HepG2 (cell line): ENCODE measurements around the gene PTPRD. TPM values are rescaled to one million over a fixed set of nuclear protein-coding genes. Genes with fewer than 3 reads are reported as not detected.

Source experiments
- ATAC-seq: fragments of 200-7000 bp; cut with Tn5 transposase; 3 replicates; pipeline ENCODE4 v1.9.1; 2020; ENCODE audit warnings: mild to moderate bottlenecking, moderate library complexity
- BruUV-seq: library from RNA; stranded (reverse); fragments of 400-500 nt; replicated peaks from 2 replicates; lab custom pipeline; 2021; lab: Mats Ljungman, UMichigan
- CTCF ChIA-PET: fragments of 300-600 bp; formaldehyde crosslinking; extraction: SDS; loops from one replicate; lab custom pipeline; 2021; ENCODE audit warnings: low total read pairs, inconsistent platforms, low intra/inter-chr PET ratio; lab: Yijun Ruan, JAX
- POLR2A ChIA-PET: fragments of 350-600 bp; sonication (Branson Sonifier 250); formaldehyde crosslinking; loops from one replicate; lab custom pipeline; 2020; ENCODE audit warnings: antibody characterized with exemption, inconsistent platforms; lab: Yijun Ruan, JAX
- DNase-seq: peaks from one replicate; pipeline ENCODE4 v3.0.0-alpha.2; 2015; ENCODE audit warnings: low spot score
- FAIRE-seq: peaks from 3 replicates; lab custom pipeline; 2011; peaks lifted over from hg19 to GRCh38; lab: Jason Lieb, UNC
- H2AFZ ChIP-seq: one replicate; pipeline ENCODE4 v1.6.1; 2011; ENCODE audit warnings: low read length, inconsistent platforms
- H3K27ac ChIP-seq: fragments of 300-600 bp; 3 replicates; pipeline ENCODE4 v1.8.0; 2011; ENCODE audit warnings: mixed run types, mild to moderate bottlenecking, mixed read lengths, low read length, inconsistent platforms; ENCODE audit not compliant: insufficient read depth; ENCODE audit errors: extremely low read length
- H3K27me3 ChIP-seq, 2 experiments: fragments of 200-600 bp in 1 of 2; 2 replicates in 1 of 2; 3 replicates in 1 of 2; pipeline versions ENCODE4 v1.6.0 to v1.8.0; 2011; ENCODE audit warnings: low read length in 2 of 2, mild to moderate bottlenecking in 2 of 2, moderate library complexity in 2 of 2, inconsistent platforms in 1 of 2; ENCODE audit not compliant: insufficient read depth in 2 of 2, control insufficient read depth in 1 of 2
- H3K36me3 ChIP-seq, 2 experiments: fragments of 200-600 bp in 1 of 2; replicated peaks in 1 of 2; 2 replicates in 1 of 2; 3 replicates in 1 of 2; pipeline versions ENCODE4 v1.5.1 to v1.8.0; 2011; ENCODE audit warnings: low read length in 2 of 2, inconsistent platforms in 1 of 2; ENCODE audit not compliant: insufficient read depth in 2 of 2, control insufficient read depth in 1 of 2
- H3K4me1 ChIP-seq: 2 replicates; pipeline ENCODE4 v1.5.1; 2012; ENCODE audit warnings: low read length, inconsistent platforms; ENCODE audit not compliant: insufficient read depth
- H3K4me2 ChIP-seq: 2 replicates; pipeline ENCODE4 v1.6.0; 2011; ENCODE audit warnings: low read depth, low read length, inconsistent platforms
- H3K4me3 ChIP-seq, 3 experiments: fragments of 200-600 bp in 1 of 3; sonication (generic), shearing (Covaris generic) in 1 of 3; replicated peaks in 1 of 3; 2 replicates each; pipeline ENCODE4 v1.5.1; 2011 to 2016; ENCODE audit warnings: low read length in 3 of 3, inconsistent platforms in 2 of 3, low read depth in 2 of 3, mild to moderate bottlenecking in 2 of 3, control low read depth in 1 of 3, mixed read lengths in 1 of 3; ENCODE audit not compliant: insufficient read depth in 1 of 3
- H3K79me2 ChIP-seq: one replicate; pipeline ENCODE4 v1.6.1; 2011; ENCODE audit warnings: low read length, inconsistent platforms; ENCODE audit not compliant: insufficient read depth
- H3K9ac ChIP-seq: 2 replicates; pipeline ENCODE4 v1.6.0; 2011; ENCODE audit warnings: mild to moderate bottlenecking, low read depth, low read length, inconsistent platforms; ENCODE audit not compliant: insufficient read depth
- H3K9me3 ChIP-seq: 2 replicates; pipeline ENCODE4 v1.5.1; 2012; ENCODE audit warnings: mild to moderate bottlenecking, low read length
- H4K20me1 ChIP-seq: 2 replicates; pipeline ENCODE4 v1.6.0; 2011; ENCODE audit warnings: inconsistent platforms, mild to moderate bottlenecking, low read length, moderate library complexity; ENCODE audit not compliant: insufficient read depth
- GZF1 ChIP-seq: sonication (generic); formaldehyde crosslinking; IDR thresholded peaks from 2 replicates; pipeline ENCODE4 v1.5.1; 2020; ENCODE audit warnings: mild to moderate bottlenecking, missing genetic modification reagents
- MAFK ChIP-seq, 2 experiments: IDR thresholded peaks in 1 of 2; conservative IDR thresholded peaks in 1 of 2; 2 replicates each; pipeline ENCODE4 v1.6.1; 2011; ENCODE audit warnings: improper control_type of control experiment in 2 of 2, low read length in 2 of 2
- RFX5 ChIP-seq: IDR thresholded peaks from 2 replicates; pipeline ENCODE4 v1.6.1; 2011; ENCODE audit warnings: low read depth, low read length, improper control_type of control experiment
- SNAPC5 ChIP-seq: sonication (generic); formaldehyde crosslinking; IDR thresholded peaks from 2 replicates; pipeline ENCODE4 v1.8.1; 2023; ENCODE audit warnings: mild to moderate bottlenecking, missing genetic modification reagents, borderline replicate concordance
- SPEN ChIP-seq: sonication (generic); formaldehyde crosslinking; IDR thresholded peaks from 2 replicates; pipeline ENCODE4 v1.5.1; 2020; ENCODE audit warnings: low read depth, mild to moderate bottlenecking, missing genetic modification reagents
- SSRP1 ChIP-seq: IDR thresholded peaks from 2 replicates; pipeline ENCODE4 v1.6.1; 2016; ENCODE audit warnings: control low read depth
- TEAD3 ChIP-seq: optimal IDR thresholded peaks from 2 replicates; pipeline ENCODE3; 2016; ENCODE audit warnings: borderline replicate concordance
- ZFP91 ChIP-seq: sonication (generic); formaldehyde crosslinking; IDR thresholded peaks from 2 replicates; pipeline ENCODE4 v1.9.0; 2022; ENCODE audit warnings: missing genetic modification reagents, mild to moderate bottlenecking, borderline replicate concordance
- ZHX1 ChIP-seq: sonication (generic); formaldehyde crosslinking; IDR thresholded peaks from 2 replicates; pipeline ENCODE4 v1.8.1; 2022; ENCODE audit warnings: low read depth, mild to moderate bottlenecking, missing genetic modification reagents
- ZNF260 ChIP-seq: sonication (generic); formaldehyde crosslinking; IDR thresholded peaks from 2 replicates; pipeline ENCODE4 v1.4.0; 2020; ENCODE audit warnings: missing genetic modification reagents, low read depth, mild to moderate bottlenecking, borderline replicate concordance
- ZNF276 ChIP-seq: sonication (generic); formaldehyde crosslinking; IDR thresholded peaks from 2 replicates; pipeline ENCODE4 v1.4.0; 2020; ENCODE audit warnings: mild to moderate bottlenecking, low read depth, missing genetic modification reagents
- ZNF333 ChIP-seq: sonication (generic); formaldehyde crosslinking; IDR thresholded peaks from 2 replicates; pipeline ENCODE4 v1.4.0; 2020; ENCODE audit warnings: mild to moderate bottlenecking, missing genetic modification reagents, borderline replicate concordance
- ZNF724P ChIP-seq: sonication (generic); formaldehyde crosslinking; IDR thresholded peaks from 2 replicates; pipeline ENCODE4 v1.8.0; 2022; ENCODE audit warnings: missing genetic modification reagents, borderline replicate concordance
- ZNF740 ChIP-seq: sonication (generic); formaldehyde crosslinking; IDR thresholded peaks from 2 replicates; pipeline ENCODE4 v1.4.0; 2020; ENCODE audit warnings: missing genetic modification reagents
- ZNF770 ChIP-seq: sonication (generic); formaldehyde crosslinking; IDR thresholded peaks from 2 replicates; pipeline ENCODE4 v1.5.0; 2020; ENCODE audit warnings: mild to moderate bottlenecking, missing genetic modification reagents
- in situ Hi-C: cut with HindIII; loops from 2 replicates; pipeline ENCODE4 v1.10.0; 2017; ENCODE audit warnings: low pct_unique_long_range_greater_than_20kb; ENCODE audit not compliant: extremely low pct_ligation_motif_present
- intact Hi-C: fragments of 100-400 bp; cut with micrococcal nuclease; formaldehyde crosslinking; loops from one replicate; pipeline ENCODE4 v1.10.0; 2022; ENCODE audit not compliant: unreplicated experiment
- polyA plus RNA-seq, 8 experiments: library from polyadenylated mRNA; depleted of rRNA in 3 of 8; stranded (reverse) in 7 of 8; unstranded in 1 of 8; fragments of >200 nt; fragmentation: Illumina TruSeq in 4 of 8; extraction: Trizol in 4 of 8; gene quantifications; 2 replicates each; pipeline versions ENCODE4 v1.2.1 to v1.2.3, GENCODE V29; 2011 to 2016; ENCODE audit warnings: low read depth in 4 of 8, missing spikeins in 1 of 8, mixed read lengths in 1 of 8; ENCODE audit not compliant: insufficient read depth in 1 of 8
- total RNA-seq, 5 experiments: library from RNA; depleted of rRNA; stranded (reverse); fragments of >200 nt; fragmentation: Illumina TruSeq; extraction: Trizol; gene quantifications; 2 replicates each; pipeline ENCODE4 v1.2.3, GENCODE V29; 2016; ENCODE audit warnings: low read depth in 1 of 5

The PTPRD gene
- total and polyA plus RNA-seq, 2 of the 13 experiments (the other 11 are each of a cell fraction or from before 2014, with no cell fraction given): 0.05 TPM; not detected in 1

- no peak overlapping the region for H3K27ac ChIP-seq
- no peak for TF ChIP-seq RFX5
- TF ChIP-seq ZNF260 (CRISPR knock-in tag): no peak
- TF ChIP-seq ZNF333: no peak
- no peak for TF ChIP-seq SSRP1 (CRISPR knock-in tag)
- TF ChIP-seq SPEN (CRISPR knock-in tag): no peak
- no peak for TF ChIP-seq TEAD3 (CRISPR knock-in tag)
- TF ChIP-seq ZNF276 (CRISPR knock-in tag): no peak
- no peak for TF ChIP-seq ZFP91
- TF ChIP-seq GZF1 (CRISPR knock-in tag): no peak
- no peak for TF ChIP-seq SNAPC5 (CRISPR knock-in tag)
- no peak for TF ChIP-seq ZNF770
- TF ChIP-seq ZNF740 (CRISPR knock-in tag): no peak
- TF ChIP-seq MAFK (conservative IDR thresholded peaks at IDR 0.05 in 1 of 2, IDR thresholded peaks at IDR 0.05 in 1 of 2; ENCODE audit: low read length in 2 of 2): no peak
- TF ChIP-seq ZHX1 (CRISPR knock-in tag): no peak
- no peak for TF ChIP-seq ZNF724P
These were observed 1813.2 kb downstream of the PTPRD start for GRCh38 chr9:8799615-8800014.

More at GRCh38 chr9:8799615-8800014, 1813.2 kb downstream of the PTPRD start:
- H3K4me2 ChIP-seq: no peak overlapping the region
- no peaks in the 10 kb centered on the region for H3K79me2 ChIP-seq
- DNase-seq: no peak
- no peak overlapping the region for H3K9ac ChIP-seq
- POLR2A ChIA-PET: no interaction called here
- no peak overlapping the region for H3K4me3 ChIP-seq
- no peak for FAIRE-seq
- no peaks in the 10 kb centered on the region for H3K4me1 ChIP-seq
- H3K9me3 ChIP-seq: no peaks in the 10 kb centered on the region
- no TSS peak for BruUV-seq
- H3K36me3 ChIP-seq: no peaks in the 10 kb centered on the region
- H2AFZ ChIP-seq: no peak overlapping the region
- intact Hi-C loops (no loop called here), in situ Hi-C loops (no loop called here)
- CTCF ChIA-PET: no interaction called here
- ATAC-seq: no peak
- H4K20me1 ChIP-seq: no peaks in the 10 kb centered on the region
- no peaks in the 10 kb centered on the region for H3K27me3 ChIP-seq
